Measurements from ENCODE around the gene RBM23.
A peak's percentile ranks its signal among the peaks of the same experiment; 100 is the strongest.
"Not testable (repeated sequence)": the region's sequence is repeated elsewhere in the genome, so short reads cannot be mapped to it uniquely, and the experiment has no call there.

RBM23 gene

DNA sequence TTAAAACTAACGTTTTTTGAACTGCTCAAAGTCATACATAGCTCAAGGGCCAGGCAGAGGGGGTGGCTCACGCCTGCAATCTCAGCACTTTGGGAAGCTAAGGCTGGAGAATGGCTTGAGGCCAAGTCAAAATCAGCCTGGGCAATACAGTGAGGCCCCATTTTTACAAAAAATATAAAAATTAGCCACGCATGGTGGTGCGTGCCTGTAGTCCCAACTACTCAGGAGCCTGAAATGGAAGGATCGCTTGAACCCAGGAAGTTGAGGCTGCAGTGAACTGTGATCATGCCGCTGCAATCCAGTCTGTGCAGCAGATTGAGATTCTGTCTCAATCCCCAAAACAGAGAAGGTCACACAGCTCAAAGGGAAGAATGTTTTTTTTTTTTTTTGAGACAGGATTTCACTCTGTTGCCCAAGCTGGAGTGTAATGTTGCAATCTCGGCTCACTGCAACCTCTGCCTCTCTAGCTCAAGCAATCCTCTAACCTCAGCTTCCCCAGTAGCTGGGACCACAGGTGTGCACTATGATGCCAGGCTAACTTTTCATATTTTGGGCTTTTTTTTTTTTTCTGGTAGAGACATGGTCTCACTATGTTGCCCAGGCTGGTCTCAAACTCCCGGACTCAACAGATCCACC is 2.9 kb downstream of the RBM23 start:
- no peak for DNase-seq

GRCh38 chr14:22914836-22915235 is 4.1 kb downstream of the RBM23 start:
- DNase-seq, result not testable (repeated sequence)

DNA sequence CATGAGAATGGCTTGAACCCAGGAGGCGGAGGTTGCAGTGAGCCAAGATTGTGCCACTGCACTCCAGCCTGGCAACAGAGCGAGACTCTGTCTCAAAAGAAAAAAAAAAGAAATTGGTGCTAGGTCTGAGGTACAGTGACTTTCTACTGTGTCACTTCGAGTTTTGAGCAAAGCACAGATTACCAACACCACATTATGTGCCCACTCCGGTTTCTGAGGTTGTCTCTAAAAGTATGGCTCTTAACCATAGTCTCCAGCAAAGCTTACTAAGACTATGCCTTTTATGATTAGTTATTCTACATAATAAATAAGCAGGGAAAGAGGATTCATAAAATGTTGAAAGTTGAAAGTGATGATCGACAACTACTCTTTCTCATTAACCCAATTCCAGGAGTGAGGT is 8.0 kb downstream of the RBM23 start:
- DNase-seq, result no peak

- no peak for DNase-seq
Observed at GRCh38 chr14:22908601-22909000, 10.3 kb downstream of the RBM23 start.

DNA sequence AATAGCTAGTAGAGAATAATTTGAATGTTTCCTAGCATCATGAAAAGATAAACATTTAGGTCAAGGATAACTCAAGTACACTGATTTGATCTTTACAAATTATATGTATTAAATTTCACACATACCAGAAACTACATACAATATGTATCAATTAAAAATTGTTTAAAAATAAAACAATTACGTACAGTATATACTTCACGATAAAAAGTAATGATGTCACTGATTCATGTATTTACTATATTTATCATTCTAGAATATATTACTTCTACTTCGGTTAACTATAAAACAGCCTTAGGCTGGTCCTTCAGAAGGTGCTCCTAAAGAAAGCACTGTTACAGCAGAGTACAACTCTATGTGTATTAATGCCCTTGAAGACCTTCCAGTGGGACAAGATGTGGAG is 11.5 kb downstream of the RBM23 start:
- no peak for DNase-seq

- no peak for DNase-seq
Observed at GRCh38 chr14:22906073-22906472, 12.9 kb downstream of the RBM23 start.

DNA sequence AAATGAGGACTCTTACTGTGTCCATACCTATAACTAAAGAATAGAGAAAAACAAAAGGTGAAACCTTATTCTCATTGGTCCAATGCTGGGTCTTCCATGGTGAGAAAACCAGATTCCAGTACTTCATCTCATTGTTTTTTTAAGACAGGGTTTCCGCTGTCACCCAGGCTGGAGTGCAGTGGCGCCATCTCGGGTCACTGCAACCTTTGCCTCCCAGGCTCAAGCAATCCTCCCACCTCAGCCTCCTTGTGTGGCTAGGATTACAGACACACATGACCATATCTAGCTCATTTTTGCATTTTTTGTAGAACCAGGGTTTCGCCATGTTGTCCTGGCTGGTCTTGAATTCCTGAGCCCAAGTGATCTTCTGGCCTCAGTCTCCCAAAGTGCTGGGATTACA is 13.3 kb downstream of the RBM23 start:
- no peak for DNase-seq

- DNase-seq, result no peak
Observed at GRCh38 chr14:22903742-22904087, 15.2 kb downstream of the RBM23 start.

DNA sequence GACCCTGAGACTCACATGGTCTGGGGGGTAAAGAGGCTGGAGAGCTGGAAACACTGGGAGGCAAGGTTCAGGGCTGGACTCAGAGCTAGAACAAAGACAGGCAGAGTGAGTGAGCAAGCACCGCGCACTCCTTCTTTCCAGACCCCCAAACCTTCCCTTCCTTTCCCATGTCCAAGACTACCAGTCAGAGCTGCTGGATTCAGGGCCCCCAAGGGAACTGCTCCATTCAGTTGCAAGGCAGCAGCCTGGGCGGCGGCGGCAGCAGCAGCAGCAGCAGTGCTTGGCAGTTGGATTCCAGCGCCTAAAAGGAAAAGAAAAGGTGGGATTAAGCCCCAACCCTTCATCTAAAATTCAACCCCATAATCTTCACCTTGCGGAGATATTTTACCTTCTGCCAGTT is 17.1 kb downstream of the RBM23 start:
- no peak for DNase-seq

DNA sequence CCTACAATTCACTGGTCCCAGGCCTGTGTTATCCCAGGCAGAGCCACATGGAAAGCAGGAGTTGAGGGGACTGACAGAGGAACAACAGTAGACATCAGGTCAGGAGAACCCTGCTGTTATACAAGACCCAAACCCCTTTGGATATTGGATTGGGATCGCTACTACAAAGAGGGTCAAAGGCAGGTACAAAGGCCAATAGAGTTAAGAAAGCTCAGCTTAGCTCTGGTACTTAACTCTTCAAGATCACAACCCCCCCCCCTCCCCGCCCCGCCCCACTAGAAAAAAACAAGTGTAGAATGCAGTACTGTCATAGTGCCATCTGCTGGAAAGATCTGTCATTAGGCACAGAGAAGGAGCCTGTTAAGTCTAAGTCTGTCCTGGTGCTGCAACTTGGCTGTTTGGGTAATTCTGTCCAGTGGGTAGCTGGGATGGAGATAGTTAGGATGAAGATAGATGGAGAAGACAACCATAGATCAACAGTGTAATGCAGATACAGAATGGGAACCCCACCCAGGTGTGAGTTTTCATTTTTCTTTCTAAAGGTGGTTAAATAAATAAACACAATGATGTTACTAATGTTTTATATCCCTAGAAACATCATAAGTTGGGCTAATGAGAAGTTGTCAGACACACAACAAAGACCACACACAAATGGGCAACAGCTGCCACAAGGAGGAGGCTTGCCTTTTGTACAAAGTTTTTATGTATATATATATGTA is 18.7 kb downstream of the RBM23 start:
- DNase-seq, result peak; percentile 23

DNA sequence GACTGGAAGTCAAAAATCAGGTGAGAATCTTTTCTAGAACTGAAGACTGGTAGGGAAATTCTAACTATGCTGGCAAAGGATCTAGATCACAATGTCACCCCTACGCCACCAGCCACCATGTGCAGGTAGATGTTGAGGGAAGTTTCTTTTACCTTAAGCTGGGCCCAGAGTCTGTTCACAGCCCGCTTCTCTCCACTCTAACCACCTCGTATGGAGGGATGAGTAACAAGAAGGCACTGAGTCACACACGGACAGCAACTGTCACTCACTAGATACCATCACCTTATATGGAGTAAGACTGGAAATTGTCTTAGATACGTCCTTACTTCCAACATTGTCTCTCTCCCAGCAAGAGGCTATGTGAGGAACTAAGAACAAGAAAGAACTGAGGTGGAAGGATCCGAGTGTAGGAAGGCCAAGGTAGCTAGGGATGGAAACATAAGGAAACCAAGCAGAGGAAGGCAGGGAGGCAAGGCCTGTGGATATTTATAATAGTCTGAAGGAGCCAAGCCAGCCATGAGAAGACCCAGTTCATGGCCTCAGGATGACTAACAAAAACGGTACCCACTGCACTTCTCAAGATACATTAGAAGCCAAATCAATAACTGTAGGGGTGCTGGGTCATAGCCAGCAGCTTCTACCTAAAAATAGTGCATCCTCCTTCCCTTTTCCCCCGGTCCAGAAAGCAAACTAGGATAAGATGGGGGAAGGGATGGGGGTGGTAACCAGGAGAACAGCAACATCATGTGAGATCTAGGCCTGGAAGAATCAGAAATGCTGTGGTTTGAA is 20.5 kb downstream of the RBM23 start:
- DNase-seq, result no peak

- DNase-seq, result no peak
Observed at GRCh38 chr14:22897357-22897756, 21.6 kb downstream of the RBM23 start.

DNA sequence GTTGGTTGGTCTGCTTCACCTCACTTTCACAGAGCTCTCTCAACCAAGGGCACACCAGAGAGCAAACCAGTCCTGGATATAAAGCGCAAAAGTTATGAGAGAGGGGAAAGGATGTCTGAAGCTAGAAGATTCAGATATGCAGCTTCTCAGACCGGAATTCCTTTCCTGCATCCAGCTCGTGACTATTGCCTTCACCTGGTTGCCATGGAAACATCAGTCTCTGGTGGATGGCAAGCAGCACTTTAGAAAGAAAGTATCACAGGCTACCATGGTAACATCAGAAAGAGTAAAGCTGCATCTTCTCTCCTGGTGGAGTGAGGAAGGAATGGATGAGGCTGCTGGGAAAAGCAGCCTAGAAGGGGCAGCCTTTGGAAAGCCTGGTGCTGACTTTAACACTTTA is 22.2 kb downstream of the RBM23 start:
- DNase-seq, result no peak

DNA sequence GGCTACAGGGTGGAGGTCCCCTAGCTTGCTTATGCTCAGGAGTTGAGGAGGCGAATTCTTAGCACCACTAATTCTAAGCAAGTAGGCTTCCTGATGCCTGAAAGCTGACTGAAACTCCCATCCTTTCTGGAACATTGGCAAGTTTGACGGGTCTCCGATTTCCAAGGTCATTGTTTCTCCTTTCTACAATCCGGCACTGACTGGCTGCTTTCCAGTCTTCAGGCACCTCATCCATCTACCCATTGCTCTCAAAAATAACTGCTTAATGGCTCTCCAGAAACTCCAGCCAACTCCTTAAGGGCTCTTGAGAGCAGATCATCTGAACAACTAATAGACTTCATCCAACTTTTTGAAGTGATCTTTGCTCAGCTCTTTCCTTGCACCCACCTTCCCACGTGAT is 22.6 kb downstream of the RBM23 start:
- DNase-seq, result no peak

DNA sequence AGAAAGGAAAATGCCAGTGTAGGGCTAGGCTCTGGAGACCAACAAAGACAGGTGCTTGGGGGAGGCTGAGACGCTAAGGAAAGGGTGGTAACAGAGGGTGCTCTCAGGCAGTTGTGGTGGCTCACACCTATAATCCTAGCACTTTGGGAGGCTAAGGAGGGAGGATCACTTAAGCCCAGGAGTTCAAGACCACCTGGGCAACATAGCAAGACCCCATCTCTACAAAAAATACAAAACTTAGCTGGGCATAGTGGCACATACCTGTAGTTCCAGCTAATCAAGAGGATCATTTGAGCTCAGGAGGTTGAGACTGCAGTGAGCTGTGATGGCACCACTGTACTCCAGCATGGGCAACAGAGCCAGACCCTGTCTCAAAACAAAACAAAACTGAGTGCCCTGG is 23.5 kb downstream of the RBM23 start:
- no peak for DNase-seq

DNA sequence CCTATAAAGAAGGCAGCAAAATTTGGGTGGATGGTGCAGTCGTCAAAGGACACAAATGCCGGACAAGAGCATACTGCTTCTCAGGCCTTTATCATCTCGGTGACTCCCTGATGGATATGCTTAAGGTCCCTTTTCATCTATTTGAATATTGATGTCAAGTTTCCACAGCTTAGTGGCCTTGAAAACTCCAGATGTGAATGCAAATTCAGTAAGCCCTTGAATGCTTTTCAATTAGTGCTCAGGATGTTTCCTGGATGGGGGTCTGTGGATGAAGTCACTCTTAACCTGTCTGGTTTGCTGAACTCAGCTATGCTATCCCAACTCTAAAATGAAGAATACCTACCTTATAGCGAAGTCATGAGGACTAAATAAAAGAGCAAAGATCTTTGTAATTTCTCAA is 25.2 kb downstream of the RBM23 start:
- no peak for DNase-seq

GRCh38 chr14:22892488-22892887 is 26.5 kb downstream of the RBM23 start:
- DNase-seq, result no peak

DNA sequence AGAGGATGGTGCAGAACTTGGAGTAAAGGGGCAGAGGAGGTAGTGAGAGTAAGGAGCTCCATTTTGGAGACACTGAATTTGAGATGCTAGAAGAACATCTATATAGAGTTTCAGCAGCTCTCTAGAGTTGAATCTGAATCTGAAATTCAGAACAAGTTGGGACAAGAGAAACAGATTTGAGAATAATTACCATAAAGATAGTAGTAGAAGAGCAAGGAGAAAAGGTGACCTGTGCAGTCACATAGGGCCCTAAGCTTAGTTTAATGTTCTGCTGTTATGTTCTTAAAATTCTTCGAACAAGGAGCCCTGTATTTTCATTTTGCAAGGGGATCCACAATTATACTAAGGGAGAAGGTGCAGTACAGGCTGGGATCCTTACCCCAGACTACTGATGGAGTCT is 28.5 kb downstream of the RBM23 start:
- DNase-seq, result no peak

- no peak for DNase-seq
Observed at GRCh38 chr14:22888662-22889061, 30.3 kb downstream of the RBM23 start.

GRCh38 chr14:22887990-22888378 is 31.0 kb downstream of the RBM23 start:
- peak; percentile 28 for DNase-seq

- peak; percentile 32 for DNase-seq
Observed at GRCh38 chr14:22887260-22887989, 31.5 kb downstream of the RBM23 start.

- peak; percentile 68 for DNase-seq
Observed at GRCh38 chr14:22886500-22887259, 32.3 kb downstream of the RBM23 start.

DNA sequence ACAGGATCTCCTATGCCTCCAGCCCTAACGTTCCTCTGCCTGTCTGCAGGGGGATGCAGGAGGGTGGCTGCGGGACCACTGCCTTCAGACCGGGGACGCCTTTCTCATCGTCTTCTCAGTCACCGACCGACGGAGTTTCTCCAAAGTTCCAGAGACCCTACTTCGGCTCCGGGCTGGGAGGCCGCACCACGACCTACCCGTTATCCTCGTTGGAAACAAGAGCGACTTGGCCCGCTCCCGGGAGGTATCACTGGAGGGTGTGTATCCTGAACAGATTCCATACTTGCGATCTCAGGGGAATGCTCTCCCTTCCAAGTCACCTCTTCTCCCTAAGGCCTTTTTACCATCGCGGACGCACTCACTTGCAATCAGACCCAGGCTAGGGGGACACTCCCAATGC is 33.0 kb downstream of the RBM23 start:
- no peak for DNase-seq

Measured in activated CD4-positive, alpha-beta T cell treated with anti-CD3 and anti-CD28 coated beads, Interleukin-2, amount 50 U/mL, for 1 hour (primary cell).